ENCODE results near the gene ERC1. TPM values are rescaled to one million over a fixed set of nuclear protein-coding genes. Genes with fewer than 3 reads are reported as not detected.

The ERC1 gene
- total RNA-seq (2012; rRNA removed) = 25.6 and 27.8 TPM in 2 replicates
- 11.2 and 11.6 TPM in 2 replicates for polyA plus RNA-seq (2012; rRNA removed)
- polyA plus RNA-seq (2012; cell fraction: cytosol; rRNA removed) = 3.9 and 5.0 TPM in 2 replicates
- polyA plus RNA-seq (2012; cell fraction: nucleus; rRNA removed; ENCODE audit: low replicate concordance) = 4.5 and 8.7 TPM in 2 replicates
- Bru-seq, nascent RNA = percentile 84 among the genes with signal in this experiment
- percentile 81 among the genes with signal in this experiment for BruChase-seq, experiment 1, labeled RNA remaining after a 6-hour chase
- BruChase-seq, experiment 2, labeled RNA remaining after a 2-hour chase = percentile 81 among the genes with signal in this experiment
- long read RNA-seq, full-length matches to known transcripts = 2 of 39 reads
- long read RNA-seq, partial matches to known transcripts = 17 of 39 reads
- long read RNA-seq, other reads (novel, unspliced or antisense) = 20 of 39 reads

- H3K27ac ChIP-seq (ENCODE audit: insufficient read depth, low read length) = peak within 1 kb of the TSS; percentile 96
- peak within 1 kb of the TSS; percentile 96 for H2AFZ ChIP-seq (replicated peaks; ENCODE audit: low read length, poor library complexity)
- ChIA-PET POLR2A (ENCODE audit: unreplicated experiment) (interaction anchor here (0.8 kb wide), 1 partner anchor 41 kb away, joined by 8 read pairs; the partner anchor contains the start of gene RAD52), CTCF (interaction anchor here (0.6 kb wide), 1 partner anchor 135 kb away, joined by 5 read pairs; no protein-coding TSS in a partner anchor)
- H3K4me2 ChIP-seq (ENCODE audit: low read depth, low read length) = peak within 1 kb of the TSS; percentile 99
- H4K8ac ChIP-seq (ENCODE audit: low read depth in 2 of 2, low read length in 2 of 2) = peak within 1 kb of the TSS; percentile 85 to 98
- H3K4ac ChIP-seq (ENCODE audit: low read depth, low read length) = peak within 1 kb of the TSS; percentile 93
- 0 out of 2 replicates have a peak, but pooled peaks have one; percentile 1 for TF ChIP-seq CTCF (conservative IDR thresholded peaks at IDR 0.05; ENCODE audit: low read depth, low read length)
- peak; percentile 92 for TF ChIP-seq POLR2A (IDR thresholded peaks at IDR 0.05; ENCODE audit: low read depth, low read length)
- TF ChIP-seq CEBPB (IDR thresholded peaks at IDR 0.05; ENCODE audit: low read depth, low read length) = no peak
- TF ChIP-seq MAZ (IDR thresholded peaks at IDR 0.05; ENCODE audit: borderline replicate concordance, low read depth, low read length) = peak; percentile 53; the same call in 1 of the 2 replicates
- TF ChIP-seq USF2 (IDR thresholded peaks at IDR 0.05; ENCODE audit: low read depth, low read length) = peak; percentile 6; the same call in 1 of the 2 replicates
- no peak for TF ChIP-seq RFX5 (IDR thresholded peaks at IDR 0.05; ENCODE audit: low read depth, low read length)
- no peak for TF ChIP-seq ELK1 (IDR thresholded peaks at IDR 0.05; ENCODE audit: borderline replicate concordance, low read depth, low read length)
- TF ChIP-seq MXI1 (IDR thresholded peaks at IDR 0.05; ENCODE audit: borderline replicate concordance, low read depth, low read length) = peak; percentile 3; the same call in 1 of the 2 replicates
- WGBS, 2 experiments (ENCODE audit: extremely low coverage in 2 of 2, insufficient read length in 1 of 2) = 0% methylated on average over 44 of the region's 87 CpGs; no CpG with 5 or more reads in 1 of the 2 experiments
- peak within 1 kb of the TSS; percentile 95 for H2BK120ac ChIP-seq (ENCODE audit: low read depth, low read length)
- H2BK5ac ChIP-seq (ENCODE audit: low read depth, low read length, poor library complexity, severe bottlenecking) = peak within 1 kb of the TSS; percentile 97
- H3K4me1 ChIP-seq (ENCODE audit: control insufficient read depth, insufficient read depth, low read length) = peaks cover 8% of the 10 kb centered on the region
- in situ Hi-C loops (cut with MboI; ENCODE audit: low sequenced_read_pairs) (no loop called here), dilution Hi-C loops (cut with HindIII; ENCODE audit: low sequenced_read_pairs, unreplicated experiment) (no loop called here), intact Hi-C loops (cut with micrococcal nuclease) (loop anchor here (2.0 to 10.0 kb wide), 4 partner anchors 42 to 594 kb away; partner anchors contain the start of gene RAD52)
- peak within 1 kb of the TSS; percentile 88; the same call in 2 of the 3 replicates for H2BK15ac ChIP-seq (ENCODE audit: low read depth, low read length)
- H3K56ac ChIP-seq (ENCODE audit: extremely low read depth, insufficient read depth, low read length) = peak within 1 kb of the TSS; percentile 82
- peaks cover 11% of the 10 kb centered on the region for H3K9me1 ChIP-seq (ENCODE audit: insufficient read depth, low read length)
- peak; percentile 87 for DNase-seq
- peaks cover 21 to 45% of the 10 kb centered on the region in 2 experiments for H3K79me1 ChIP-seq (ENCODE audit: low read depth in 1 of 2, low read length in 2 of 2)
- H3K9ac ChIP-seq (ENCODE audit: low read depth, low read length) = peak within 1 kb of the TSS; percentile 85
- peak within 1 kb of the TSS; percentile 89 for H4K5ac ChIP-seq (ENCODE audit: low read depth, low read length)
- H4K20me1 ChIP-seq (ENCODE audit: insufficient read depth, low read length) = peaks cover 17% of the 10 kb centered on the region
- H4K91ac ChIP-seq (ENCODE audit: insufficient read depth, low read depth, low read length) = peak within 1 kb of the TSS; percentile 90
- H3K4me3 ChIP-seq (ENCODE audit: insufficient read depth, low read depth, low read length) = peak within 1 kb of the TSS; percentile 77
- H3K18ac ChIP-seq (ENCODE audit: low read depth, low read length) = peak within 1 kb of the TSS; percentile 90
- no peaks in the 10 kb centered on the region for H3K9me3 ChIP-seq (ENCODE audit: control insufficient read depth, insufficient read depth, low read length)
- BruUV-seq (replicated peaks) = no TSS peak
- peak; percentile 91 for ATAC-seq (ENCODE audit: low read depth)
- H3K23ac ChIP-seq (ENCODE audit: low read depth, low read length) = peak within 1 kb of the TSS; percentile 98
- peak within 1 kb of the TSS; percentile 88 for H2AK5ac ChIP-seq (ENCODE audit: low read depth, low read length)
- no peaks in the 10 kb centered on the region for H3K36me3 ChIP-seq (ENCODE audit: control insufficient read depth, insufficient read depth, low read length)
- H3K14ac ChIP-seq (replicated peaks; ENCODE audit: low read depth, low read length) = peak within 1 kb of the TSS; percentile 99
- H2AK9ac ChIP-seq (replicated peaks; ENCODE audit: low read depth, low read length, poor library complexity) = peak within 1 kb of the TSS; percentile 99
- no peaks in the 10 kb centered on the region for H3K27me3 ChIP-seq (ENCODE audit: control insufficient read depth, insufficient read depth, low read length)
- H2BK20ac ChIP-seq (ENCODE audit: low read depth, low read length) = 0 out of 2 replicates have a peak within 1 kb of the TSS, but pooled peaks have one; percentile 20
Observed at GRCh38 chr12:990661-991349, at the start of gene ERC1. TSS of gene ERC1 (plus strand) at chr12:991223. CDS start at chr12:1027904, 36,681 bp downstream.
